Measurements from ENCODE around the gene NFKBIZ. TPM values are rescaled to one million over a fixed set of nuclear protein-coding genes. Genes with fewer than 3 reads are reported as not detected.
"Not testable (repeated sequence)": the region's sequence is repeated elsewhere in the genome, so short reads cannot be mapped to it uniquely, and the experiment has no call there.

The NFKBIZ gene
- total RNA-seq, 1 donor from 2014 or later, result 7.2 TPM

GRCh38 chr3:101868534-101869464, 19.5 kb downstream of the NFKBIZ start:
- DNase-seq (ENCODE audit: low read depth in 2 of 2), result peak in 1 of 2 donors; percentile 68

GRCh38 chr3:101870138-101870537, 20.8 kb downstream of the NFKBIZ start:
- DNase-seq (ENCODE audit: low read depth in 2 of 2), result no peak

GRCh38 chr3:101873619-101874018, 24.3 kb downstream of the NFKBIZ start:
- peak in 1 of 2 donors; percentile 62 for DNase-seq (ENCODE audit: low read depth in 2 of 2)

DNA sequence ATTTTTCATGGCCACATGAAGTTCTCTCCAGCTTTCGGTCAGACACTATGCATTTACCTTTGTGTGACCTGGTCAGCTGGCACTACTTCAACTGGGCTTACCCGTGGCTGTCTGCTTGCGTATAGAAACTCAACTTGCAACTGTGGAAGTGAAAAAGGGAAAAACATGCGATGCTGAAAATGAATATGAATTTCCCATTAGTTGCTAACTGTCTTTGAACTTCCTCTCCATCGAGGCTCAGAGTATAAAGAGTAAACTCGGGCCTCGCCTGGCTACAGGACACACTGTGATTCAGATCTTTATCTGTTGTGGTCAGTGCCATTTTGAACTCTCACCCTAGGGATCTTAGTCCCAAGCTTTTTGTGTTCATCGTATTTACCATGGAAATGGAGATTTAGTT, 26.8 kb downstream of the NFKBIZ start:
- no peak for DNase-seq (ENCODE audit: low read depth in 2 of 2)

DNA sequence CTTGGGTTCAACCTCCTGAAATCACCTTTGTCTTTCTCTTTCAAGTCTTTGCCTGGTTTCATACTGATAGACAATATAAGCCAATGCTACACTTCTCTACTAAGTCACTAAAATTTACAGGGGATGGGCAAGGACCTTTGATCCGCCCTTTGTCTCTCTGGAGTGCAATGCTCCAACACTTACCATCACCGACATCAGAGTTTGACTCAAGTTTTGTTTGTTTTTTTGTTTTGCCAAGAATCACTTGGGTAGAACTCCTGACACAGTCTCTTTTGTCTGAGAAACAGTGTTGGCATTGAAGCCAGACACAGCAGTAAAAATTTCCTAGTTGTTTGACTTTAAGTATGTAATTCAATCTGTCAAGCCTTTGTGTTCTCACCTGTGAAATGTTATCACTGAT, 29.3 kb downstream of the NFKBIZ start:
- DNase-seq (ENCODE audit: low read depth in 2 of 2), result no peak

DNA sequence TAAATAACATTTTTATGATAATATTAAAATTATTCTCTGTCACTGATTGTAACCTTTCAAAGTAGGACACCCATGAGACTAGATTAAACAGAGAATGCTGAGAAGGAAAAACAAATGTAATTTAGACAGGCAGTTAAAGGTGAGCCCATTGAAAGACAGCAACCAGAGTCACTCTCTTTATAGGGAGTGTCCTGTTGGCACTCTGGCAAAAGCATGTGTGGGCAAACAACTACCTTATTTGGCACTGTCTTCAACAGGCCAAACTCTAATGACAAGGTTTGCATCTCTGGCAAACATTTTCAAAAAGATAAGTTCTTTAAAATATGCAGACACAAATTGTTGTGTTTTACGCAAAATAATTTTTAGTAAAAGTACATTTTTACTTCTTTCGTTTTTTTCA, 29.8 kb downstream of the NFKBIZ start:
- no peak for DNase-seq (ENCODE audit: low read depth in 2 of 2)

DNA sequence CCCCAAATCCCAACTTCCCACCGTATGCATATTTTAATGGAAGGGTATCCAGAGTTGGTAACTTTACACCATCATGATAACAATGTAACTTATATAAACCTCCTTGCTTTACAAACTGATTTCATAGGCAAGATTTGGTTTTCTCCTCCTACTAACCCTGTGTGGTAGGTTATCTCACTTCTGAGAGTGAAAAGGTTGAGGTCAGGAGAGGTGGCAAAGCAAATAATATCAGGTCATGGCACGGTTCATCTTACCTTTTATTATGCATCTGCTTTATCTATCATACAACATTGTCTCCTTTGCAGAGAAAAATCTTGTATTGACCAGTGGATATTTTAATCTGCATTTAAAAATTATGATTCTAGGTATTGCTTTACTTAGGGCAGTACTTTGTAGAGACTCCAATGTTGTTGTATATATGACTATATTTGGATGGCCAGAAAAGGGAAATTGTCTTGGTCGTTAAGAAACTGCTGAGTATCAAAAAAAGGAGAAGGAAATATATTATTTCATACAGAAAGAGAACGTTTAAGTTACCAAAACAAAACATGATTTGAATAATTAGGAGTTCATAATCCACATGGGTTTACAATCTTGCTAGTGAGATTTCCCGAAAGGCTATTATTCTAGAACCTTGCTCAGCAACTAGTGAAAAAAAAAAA, 30.4 kb downstream of the NFKBIZ start:
- DNase-seq (ENCODE audit: low read depth in 2 of 2), result no peak

GRCh38 chr3:101884776-101885175, 35.5 kb downstream of the NFKBIZ start:
- DNase-seq (ENCODE audit: low read depth in 2 of 2), result no peak

DNA sequence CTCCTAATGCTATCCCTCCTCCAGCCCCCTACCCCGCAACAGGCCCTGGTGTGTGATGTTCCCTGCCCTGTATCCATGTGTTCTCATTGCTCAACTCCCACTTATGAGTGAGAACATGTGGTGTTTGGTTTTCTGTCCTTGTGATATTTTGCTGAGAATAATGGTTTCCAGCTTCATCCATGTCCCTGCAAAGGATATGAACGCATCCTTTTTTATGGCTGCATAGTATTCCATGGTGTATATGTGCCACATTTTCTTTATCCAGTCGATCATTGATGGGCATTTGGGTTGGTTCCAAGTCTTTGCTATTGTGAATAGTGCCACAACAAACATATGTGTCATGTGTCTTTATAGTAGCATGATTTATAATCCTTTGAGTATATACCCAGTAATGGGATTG, 36.3 kb downstream of the NFKBIZ start:
- DNase-seq (ENCODE audit: low read depth in 2 of 2), result not testable (repeated sequence)

GRCh38 chr3:101886626-101887025, 37.3 kb downstream of the NFKBIZ start:
- no peak for DNase-seq (ENCODE audit: low read depth in 2 of 2)

DNA sequence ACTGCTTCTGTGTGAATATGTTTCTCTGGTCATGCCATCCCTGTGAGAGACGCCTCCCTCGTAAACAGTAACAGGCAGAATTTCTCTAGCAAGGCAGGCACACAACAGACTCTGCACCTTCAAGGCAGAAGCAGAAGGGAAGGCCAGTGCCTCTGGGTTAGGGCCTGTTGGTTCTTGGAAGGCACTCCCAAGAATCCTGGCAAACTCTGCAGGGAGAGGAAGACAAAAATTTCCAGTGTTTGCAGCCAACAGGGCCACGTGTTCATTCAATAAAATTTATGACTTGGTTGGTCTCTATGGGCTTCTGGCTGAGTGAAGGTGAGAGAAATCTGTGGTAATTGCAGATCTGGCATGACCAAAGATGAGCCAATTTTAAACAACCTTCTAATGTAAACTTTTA, 39.3 kb downstream of the NFKBIZ start:
- DNase-seq (ENCODE audit: low read depth in 2 of 2), result no peak

GRCh38 chr3:101890716-101891115, 41.4 kb downstream of the NFKBIZ start:
- peak in 1 of 2 donors; percentile 15 for DNase-seq (ENCODE audit: low read depth in 2 of 2)

DNA sequence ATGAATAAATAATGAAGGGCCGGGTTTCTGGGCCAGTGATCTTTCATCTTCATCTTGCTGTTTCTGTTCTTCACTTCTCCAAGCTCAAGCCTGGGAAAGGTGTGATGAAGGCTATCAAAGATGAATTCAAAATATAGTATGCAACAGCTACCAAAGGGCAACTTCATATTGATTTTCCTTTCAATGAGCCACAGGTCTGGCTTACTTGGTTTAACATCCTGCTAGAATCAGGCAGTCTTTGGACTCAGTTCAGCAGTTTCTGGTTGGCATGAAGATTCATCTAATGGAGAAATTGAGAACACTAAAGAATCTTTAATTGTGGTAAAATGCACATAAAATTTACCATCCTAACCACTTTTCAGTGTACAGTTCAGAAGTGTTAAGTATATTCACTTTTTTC, 43.3 kb downstream of the NFKBIZ start:
- no peak for DNase-seq (ENCODE audit: low read depth in 2 of 2)

DNA sequence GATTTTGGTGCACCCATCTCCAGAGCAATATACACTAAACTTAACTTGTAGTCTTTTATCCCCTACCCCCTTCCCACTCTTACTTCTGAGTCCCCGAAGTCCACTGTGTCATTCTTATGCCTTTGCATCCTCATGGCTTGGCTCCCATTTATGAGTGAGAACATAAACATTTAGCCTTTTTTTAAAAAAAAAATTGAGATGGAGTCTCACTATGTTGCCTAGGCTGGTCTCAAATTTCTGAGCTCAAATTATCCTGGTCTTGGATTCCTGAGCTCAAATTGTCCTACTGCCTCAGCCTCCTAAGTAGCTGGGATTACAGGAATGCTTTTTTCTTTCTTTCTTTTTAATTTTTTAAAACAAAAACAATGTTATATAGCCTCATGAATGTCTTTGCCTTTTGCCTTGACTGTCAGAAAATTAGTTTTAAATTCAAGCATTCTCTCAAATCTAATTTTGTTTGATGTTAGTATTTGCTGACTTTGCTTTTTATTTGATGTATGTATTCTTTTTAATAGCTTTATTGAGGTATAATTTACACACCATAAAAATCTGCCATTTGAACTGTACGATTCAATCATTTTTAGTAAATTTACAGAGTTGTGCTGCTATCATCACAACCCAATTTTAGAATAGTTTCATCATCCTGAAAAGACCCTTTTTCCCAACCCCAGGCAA, 46.9 kb downstream of the NFKBIZ start:
- no peak for DNase-seq (ENCODE audit: low read depth in 2 of 2)

DNA sequence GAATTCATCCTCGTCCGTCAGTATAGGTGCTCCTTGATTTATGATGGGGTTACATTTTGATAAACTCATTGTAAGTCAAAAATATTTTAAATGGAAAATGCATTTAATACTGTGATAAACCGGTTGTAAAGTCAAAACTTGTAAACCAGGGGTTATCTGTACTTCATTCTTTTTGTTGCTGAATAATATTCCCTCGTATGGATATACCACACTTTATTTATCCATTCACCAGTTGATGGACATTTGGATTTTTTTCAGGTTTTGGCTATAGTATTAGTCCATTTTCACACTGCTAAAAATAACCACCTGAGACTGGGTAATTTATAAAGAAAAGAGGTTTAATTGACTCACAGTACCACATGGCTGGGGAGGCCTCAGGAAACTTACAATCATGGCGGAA, 47.7 kb downstream of the NFKBIZ start:
- no peak for DNase-seq (ENCODE audit: low read depth in 2 of 2)

DNA sequence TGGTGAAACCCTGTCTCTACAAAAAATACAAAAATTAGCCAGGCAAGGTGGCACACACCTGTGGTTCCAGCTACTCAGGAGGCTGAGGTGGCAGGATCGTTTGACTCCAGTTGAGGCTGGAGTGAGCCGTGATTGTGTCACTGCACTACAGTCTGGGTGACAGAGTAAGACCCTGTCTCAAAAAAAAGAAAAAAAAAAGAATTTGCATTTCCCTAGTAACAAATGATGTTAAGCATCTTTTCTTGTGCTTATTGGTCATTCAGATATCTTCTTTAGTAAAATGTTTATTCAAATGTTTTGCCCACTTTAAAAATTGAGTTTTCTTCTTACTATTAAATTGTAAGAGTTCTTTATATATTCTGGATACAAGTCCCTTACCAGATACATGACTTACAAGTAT, 48.7 kb downstream of the NFKBIZ start:
- no peak for DNase-seq (ENCODE audit: low read depth in 2 of 2)

DNA sequence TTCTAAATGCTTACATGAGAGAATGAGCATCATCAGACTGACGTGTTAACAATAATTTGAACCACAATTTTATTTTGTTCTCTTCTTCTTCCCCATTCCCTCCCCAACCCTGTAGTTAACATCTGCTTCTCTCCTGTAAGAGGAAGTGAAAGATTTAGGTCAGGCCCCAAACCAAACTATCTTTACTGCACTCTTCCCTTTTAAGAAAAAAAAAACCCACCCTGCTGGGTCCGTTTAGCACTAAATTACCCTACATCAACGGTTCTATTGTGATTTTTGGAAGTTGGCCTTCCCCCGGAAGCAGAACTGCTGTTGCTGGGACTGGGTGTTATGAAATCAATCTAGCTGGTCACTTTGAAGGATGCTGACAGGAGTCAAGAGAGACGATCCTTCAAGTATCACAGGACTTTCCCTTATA, 49.4 kb downstream of the NFKBIZ start:
- no peak for DNase-seq (ENCODE audit: low read depth in 2 of 2)

DNA sequence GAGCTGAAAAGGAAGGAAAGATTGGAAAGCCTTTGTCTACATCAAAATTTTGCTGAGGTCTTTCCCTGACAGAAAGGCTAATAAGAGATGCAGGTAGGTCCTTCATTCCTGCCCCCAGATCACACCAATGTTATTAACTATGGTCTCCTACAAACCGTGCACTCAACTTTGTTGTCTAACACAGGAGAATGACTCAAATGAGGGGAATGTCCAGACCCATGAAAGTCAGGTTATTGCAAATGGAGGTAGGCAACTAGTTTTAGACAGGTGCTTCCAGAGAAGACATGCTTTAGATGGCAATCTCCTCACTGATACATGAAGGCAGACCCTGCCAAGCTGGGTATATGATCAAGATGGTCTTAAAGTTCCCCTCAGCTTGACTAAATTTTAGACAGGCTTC, 51.0 kb downstream of the NFKBIZ start:
- no peak for DNase-seq (ENCODE audit: low read depth in 2 of 2)

DNA sequence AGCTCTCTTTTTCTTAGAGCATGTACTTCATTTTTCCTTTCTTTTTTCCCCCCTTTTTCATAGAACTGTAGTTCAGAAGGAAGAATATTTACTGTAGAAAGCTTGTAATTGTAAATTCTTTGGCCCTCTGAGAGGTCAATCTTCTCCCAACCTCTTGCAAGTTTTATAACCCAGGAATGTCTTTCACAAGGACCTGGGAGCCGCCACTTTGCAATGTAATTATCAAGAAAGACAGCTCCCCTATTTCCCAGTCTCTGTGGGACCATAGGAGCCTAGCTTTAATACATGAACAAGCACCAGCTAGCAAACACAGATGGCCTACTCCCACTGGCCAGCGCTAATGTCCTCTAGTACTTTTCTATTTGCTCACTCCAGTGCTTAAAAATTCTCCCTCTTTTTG, 51.4 kb downstream of the NFKBIZ start:
- no peak for DNase-seq (ENCODE audit: low read depth in 2 of 2)

- DNase-seq (ENCODE audit: low read depth in 2 of 2), result peak in 1 of 2 donors; percentile 57
Observed at GRCh38 chr3:101902041-101902440, 52.7 kb downstream of the NFKBIZ start.

DNA sequence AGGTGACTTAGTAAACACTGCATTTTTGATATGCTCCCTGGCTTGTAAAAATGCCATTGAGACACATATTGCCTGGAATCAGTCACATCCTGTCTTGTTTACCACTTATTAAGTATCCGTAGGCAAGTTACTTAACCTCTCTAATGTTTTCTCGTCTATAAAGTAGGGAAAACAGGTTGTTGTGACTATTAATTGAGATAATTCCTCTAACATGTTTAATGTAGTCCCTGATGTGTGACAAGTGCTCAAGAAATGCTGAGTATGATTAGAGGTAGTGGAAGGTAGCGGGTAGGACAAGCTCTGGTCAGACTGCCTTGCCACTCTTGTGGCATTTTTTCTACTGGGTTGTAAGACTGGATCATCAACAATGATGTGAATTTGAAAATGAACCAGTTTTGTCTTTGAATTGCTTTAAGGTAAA, 54.1 kb downstream of the NFKBIZ start:
- no peak for DNase-seq (ENCODE audit: low read depth in 2 of 2)

GRCh38 chr3:101905573-101905972, 56.3 kb downstream of the NFKBIZ start:
- DNase-seq (ENCODE audit: low read depth in 2 of 2), result not testable (repeated sequence)

All from dermis microvascular lymphatic vessel endothelial cell (primary cell).